IMR-90 (cell line): ENCODE data around the gene BTBD9.

Experiments used
- BHLHE40 ChIP-seq: fragments of 150-350 bp; IDR thresholded peaks from 2 replicates; pipeline ENCODE4 v1.6.1; 2016; ENCODE audit warnings: mild to moderate bottlenecking, low read depth, low read length
- CEBPB ChIP-seq: IDR thresholded peaks from 2 replicates; pipeline ENCODE4 v1.6.1; 2012; ENCODE audit warnings: low read depth, low read length, improper control_type of control experiment
- CHD1 ChIP-seq: IDR thresholded peaks from 2 replicates; pipeline ENCODE4 v1.6.1; 2012; ENCODE audit warnings: low read depth, low read length, improper control_type of control experiment
- MAFK ChIP-seq: IDR thresholded peaks from 2 replicates; pipeline ENCODE4 v1.6.1; 2012; ENCODE audit warnings: low read depth, low read length, improper control_type of control experiment
- MAZ ChIP-seq: IDR thresholded peaks from 2 replicates; pipeline ENCODE4 v1.6.1; 2012; ENCODE audit warnings: low read depth, mild to moderate bottlenecking, low read length, improper control_type of control experiment, moderate library complexity, borderline replicate concordance
- MXI1 ChIP-seq: IDR thresholded peaks from 2 replicates; pipeline ENCODE4 v1.6.1; 2012; ENCODE audit warnings: low read depth, mild to moderate bottlenecking, low read length, moderate library complexity, borderline replicate concordance
- POLR2A ChIP-seq: IDR thresholded peaks from 2 replicates; pipeline ENCODE4 v1.6.1; 2012; ENCODE audit warnings: mild to moderate bottlenecking, low read depth, low read length
- RAD21 ChIP-seq: IDR thresholded peaks from 2 replicates; pipeline ENCODE4 v1.6.1; 2012; ENCODE audit warnings: low read length, improper control_type of control experiment
- RCOR1 ChIP-seq: IDR thresholded peaks from 2 replicates; pipeline ENCODE4 v1.6.1; 2012; ENCODE audit warnings: mild to moderate bottlenecking, low read length, improper control_type of control experiment; ENCODE audit not compliant: insufficient replicate concordance
- RFX5 ChIP-seq: IDR thresholded peaks from 2 replicates; pipeline ENCODE4 v1.8.0; 2012; ENCODE audit warnings: low read depth, mild to moderate bottlenecking, low read length, moderate library complexity
- SMC3 ChIP-seq: fragments of 150-350 bp; IDR thresholded peaks from 2 replicates; pipeline ENCODE4 v1.6.1; 2016; ENCODE audit warnings: low read depth, mild to moderate bottlenecking, antibody characterized with exemption, low read length, moderate library complexity
- TF ChIP-seq, protein P1 (sequence below): conservative IDR thresholded peaks from 2 replicates; pipeline ENCODE4 v1.5.1; 2012; ENCODE audit warnings: mild to moderate bottlenecking, low read depth, low read length, improper control_type of control experiment
- TF ChIP-seq, protein P2 (sequence below): fragments of 150-350 bp; IDR thresholded peaks from 2 replicates; pipeline ENCODE4 v1.6.1; 2016; ENCODE audit warnings: low read depth, mild to moderate bottlenecking, low read length, moderate library complexity, borderline replicate concordance
- TF ChIP-seq, protein P3 (sequence below): fragments of 150-350 bp; IDR thresholded peaks from 2 replicates; pipeline ENCODE4 v1.6.1; 2017; ENCODE audit warnings: mild to moderate bottlenecking, antibody characterized with exemption, low read length, low read depth

- TF ChIP-seq, protein P1, sequence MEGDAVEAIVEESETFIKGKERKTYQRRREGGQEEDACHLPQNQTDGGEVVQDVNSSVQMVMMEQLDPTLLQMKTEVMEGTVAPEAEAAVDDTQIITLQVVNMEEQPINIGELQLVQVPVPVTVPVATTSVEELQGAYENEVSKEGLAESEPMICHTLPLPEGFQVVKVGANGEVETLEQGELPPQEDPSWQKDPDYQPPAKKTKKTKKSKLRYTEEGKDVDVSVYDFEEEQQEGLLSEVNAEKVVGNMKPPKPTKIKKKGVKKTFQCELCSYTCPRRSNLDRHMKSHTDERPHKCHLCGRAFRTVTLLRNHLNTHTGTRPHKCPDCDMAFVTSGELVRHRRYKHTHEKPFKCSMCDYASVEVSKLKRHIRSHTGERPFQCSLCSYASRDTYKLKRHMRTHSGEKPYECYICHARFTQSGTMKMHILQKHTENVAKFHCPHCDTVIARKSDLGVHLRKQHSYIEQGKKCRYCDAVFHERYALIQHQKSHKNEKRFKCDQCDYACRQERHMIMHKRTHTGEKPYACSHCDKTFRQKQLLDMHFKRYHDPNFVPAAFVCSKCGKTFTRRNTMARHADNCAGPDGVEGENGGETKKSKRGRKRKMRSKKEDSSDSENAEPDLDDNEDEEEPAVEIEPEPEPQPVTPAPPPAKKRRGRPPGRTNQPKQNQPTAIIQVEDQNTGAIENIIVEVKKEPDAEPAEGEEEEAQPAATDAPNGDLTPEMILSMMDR, result no peak
- TF ChIP-seq, protein P2, sequence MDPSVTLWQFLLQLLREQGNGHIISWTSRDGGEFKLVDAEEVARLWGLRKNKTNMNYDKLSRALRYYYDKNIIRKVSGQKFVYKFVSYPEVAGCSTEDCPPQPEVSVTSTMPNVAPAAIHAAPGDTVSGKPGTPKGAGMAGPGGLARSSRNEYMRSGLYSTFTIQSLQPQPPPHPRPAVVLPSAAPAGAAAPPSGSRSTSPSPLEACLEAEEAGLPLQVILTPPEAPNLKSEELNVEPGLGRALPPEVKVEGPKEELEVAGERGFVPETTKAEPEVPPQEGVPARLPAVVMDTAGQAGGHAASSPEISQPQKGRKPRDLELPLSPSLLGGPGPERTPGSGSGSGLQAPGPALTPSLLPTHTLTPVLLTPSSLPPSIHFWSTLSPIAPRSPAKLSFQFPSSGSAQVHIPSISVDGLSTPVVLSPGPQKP, result no peak
- TF ChIP-seq POLR2A (no peak), MXI1 (no peak), RAD21 (no peak), RFX5 (no peak), SMC3 (no peak), CEBPB (no peak), RCOR1 (no peak), MAFK (no peak), BHLHE40 (no peak), CHD1 (no peak), MAZ (no peak)
- TF ChIP-seq, protein P3, sequence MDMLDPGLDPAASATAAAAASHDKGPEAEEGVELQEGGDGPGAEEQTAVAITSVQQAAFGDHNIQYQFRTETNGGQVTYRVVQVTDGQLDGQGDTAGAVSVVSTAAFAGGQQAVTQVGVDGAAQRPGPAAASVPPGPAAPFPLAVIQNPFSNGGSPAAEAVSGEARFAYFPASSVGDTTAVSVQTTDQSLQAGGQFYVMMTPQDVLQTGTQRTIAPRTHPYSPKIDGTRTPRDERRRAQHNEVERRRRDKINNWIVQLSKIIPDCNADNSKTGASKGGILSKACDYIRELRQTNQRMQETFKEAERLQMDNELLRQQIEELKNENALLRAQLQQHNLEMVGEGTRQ, result no peak
Measured at GRCh38 chr6:38554700-38555413, 84.9 kb downstream of the BTBD9 start.
